GM10248 (cell line): ENCODE measurements around the gene RNF38.

Source experiments
- CTCF ChIA-PET: fragments of 300-600 bp; sonication (Branson Sonifier 250); formaldehyde crosslinking; extraction: SDS; loops from one replicate; lab custom pipeline; 2021; ENCODE audit warnings: antibody characterized with exemption; lab: Yijun Ruan, JAX
- POLR2A ChIA-PET: fragments of 350-650 bp; sonication (Branson Sonifier 250); formaldehyde crosslinking; extraction: SDS; loops from one replicate; lab custom pipeline; 2020; ENCODE audit warnings: antibody characterized with exemption; lab: Yijun Ruan, JAX
- DNase-seq: peaks from one replicate; pipeline ENCODE4 v3.0.0; 2012; ENCODE audit errors: extremely low spot score
- CTCF ChIP-seq: IDR thresholded peaks from 2 replicates; pipeline ENCODE4 v1.5.1; 2012; ENCODE audit warnings: mild to moderate bottlenecking, low read depth; ENCODE audit errors: extremely low read depth, missing control alignments, control extremely low read depth

Gene RNF38

DNA sequence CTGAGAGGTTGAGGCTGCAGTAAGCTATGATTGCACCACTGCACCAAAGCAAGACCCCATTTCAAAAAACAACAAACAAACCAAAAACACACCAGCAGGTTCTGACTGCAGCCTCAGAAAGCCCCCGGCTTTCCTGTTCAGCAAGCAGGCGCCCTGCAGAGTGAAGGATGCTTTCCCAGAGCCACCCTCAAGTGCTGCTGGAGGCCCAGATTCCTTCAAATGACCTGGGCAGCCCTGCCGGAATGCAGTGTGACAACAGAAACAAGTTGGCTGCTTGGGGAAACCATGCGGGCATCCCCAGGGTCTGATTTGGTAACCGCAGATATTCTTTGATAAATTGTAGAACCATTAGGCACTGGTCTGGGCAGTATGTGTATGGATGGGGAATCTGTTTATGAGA, 106.2 kb downstream of the RNF38 start:
- TF ChIP-seq CTCF: no peak
- DNase-seq: no peak
- POLR2A ChIA-PET: no interaction called here
- CTCF ChIA-PET: no interaction called here

DNA sequence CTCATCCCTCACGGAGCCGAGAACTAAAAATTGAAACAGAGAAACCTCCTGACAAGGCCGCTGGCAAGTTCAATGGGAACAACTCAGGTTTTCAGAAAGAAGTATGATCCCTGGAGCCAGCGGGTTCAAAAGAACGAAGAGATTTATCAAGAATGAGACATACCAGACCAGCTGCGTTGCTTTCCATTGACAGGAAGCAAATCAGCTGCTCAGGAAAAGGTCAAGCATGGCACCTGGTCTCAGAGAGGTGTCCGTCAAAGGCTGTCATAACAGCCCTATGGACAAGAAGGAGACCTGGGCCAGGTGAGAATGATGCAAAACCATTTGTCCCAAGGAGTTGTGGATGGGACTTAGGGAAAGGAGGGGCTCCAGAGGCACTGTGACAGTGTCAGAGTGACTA, 106.9 kb downstream of the RNF38 start:
- POLR2A ChIA-PET: no interaction called here
- no peak for DNase-seq
- CTCF ChIA-PET: no interaction called here
- no peak for TF ChIP-seq CTCF

DNA sequence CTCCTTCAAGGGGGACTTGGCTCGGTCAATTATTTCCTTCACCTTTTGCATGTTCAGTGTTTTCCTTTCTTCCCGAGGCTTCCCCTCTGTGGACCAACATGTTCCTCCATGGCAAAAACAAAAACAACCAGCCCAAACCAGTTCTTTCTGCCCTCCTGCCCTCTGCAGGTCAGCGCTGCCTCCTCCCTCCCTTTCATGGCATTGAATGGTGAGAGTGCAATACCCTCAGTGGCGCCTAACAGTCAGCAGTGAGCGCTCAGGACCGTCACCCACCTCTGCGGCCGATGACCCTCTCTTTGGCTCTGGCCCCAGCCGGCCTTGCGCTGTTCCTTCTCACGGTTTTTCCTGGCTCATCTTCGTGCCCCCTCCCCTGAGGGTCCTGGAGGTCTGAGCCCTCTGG, 107.4 kb downstream of the RNF38 start:
- CTCF ChIA-PET: interaction anchor here (0.8 kb wide), 1 partner anchor 27 kb away, joined by 3 read pairs; no protein-coding TSS in a partner anchor
- no peak for DNase-seq
- TF ChIP-seq CTCF: no peak
- POLR2A ChIA-PET: no interaction called here

DNA sequence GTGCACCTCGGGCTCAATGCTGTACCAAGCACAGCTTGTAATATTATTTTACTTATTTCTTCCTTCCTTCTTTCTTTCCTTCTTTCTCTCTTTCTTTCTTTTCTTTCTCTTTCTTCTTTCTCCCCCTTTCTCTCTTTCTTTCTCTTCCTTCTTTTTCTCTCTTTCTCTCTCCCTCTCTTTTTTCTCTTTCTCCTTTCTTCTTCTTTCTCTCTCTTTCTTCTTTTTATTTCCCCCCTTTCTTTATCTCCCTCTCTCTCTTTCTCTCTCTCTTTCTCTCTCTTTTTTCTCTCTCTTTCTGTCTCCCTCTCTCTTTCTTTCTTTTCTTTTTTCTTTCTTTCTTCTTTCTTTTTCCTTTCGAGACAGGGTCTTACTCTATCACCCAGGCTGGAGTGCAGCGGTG, 109.1 kb downstream of the RNF38 start:
- POLR2A ChIA-PET: no interaction called here
- TF ChIP-seq CTCF: no peak
- CTCF ChIA-PET: no interaction called here
- DNase-seq: no peak

DNA sequence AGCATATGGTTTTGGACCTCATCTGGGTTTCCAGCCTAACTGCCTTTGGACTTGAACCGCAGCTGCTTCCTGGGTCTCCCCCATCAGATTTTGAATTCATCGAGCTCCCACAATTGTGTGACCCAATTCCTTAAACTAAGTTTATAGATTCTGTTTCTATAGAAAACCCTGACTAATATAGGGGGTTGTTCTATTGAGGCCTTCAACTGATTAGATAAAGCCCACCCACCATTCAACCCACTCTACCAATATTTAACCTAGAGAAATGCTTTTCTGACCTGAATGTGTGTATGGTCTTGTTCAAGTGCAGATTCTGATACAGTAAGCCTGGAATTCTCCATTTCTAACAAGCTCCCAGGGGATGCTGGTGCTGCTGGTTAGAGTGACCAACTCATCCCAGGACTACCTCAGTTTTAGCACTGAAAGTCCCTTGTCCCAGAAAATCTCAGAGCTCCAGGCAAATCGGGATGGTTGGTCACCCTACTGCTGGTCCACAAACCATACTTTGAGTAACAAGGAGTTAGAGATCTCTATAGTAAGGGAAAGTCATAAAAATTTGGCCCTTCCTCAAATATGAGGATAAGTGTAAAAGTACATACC, 110.1 kb downstream of the RNF38 start:
- ChIA-PET POLR2A (no interaction called here), CTCF (interaction anchor here (1.0 kb wide), 1 partner anchor 10 kb away, joined by 3 read pairs; no protein-coding TSS in a partner anchor)

GRCh38 chr9:36288070-36288469, 112.0 kb downstream of the RNF38 start:
- no peak for DNase-seq
- ChIA-PET POLR2A (no interaction called here), CTCF (interaction anchor here (1.2 kb wide), 1 partner anchor 41 kb away, joined by 4 read pairs; no protein-coding TSS in a partner anchor)

More for the DNA sequence above, 110.1 kb downstream of the RNF38 start:
- TF ChIP-seq CTCF: no peak
- no peak for DNase-seq

More at GRCh38 chr9:36288070-36288469, 112.0 kb downstream of the RNF38 start:
- TF ChIP-seq CTCF: no peak
